Testis (tissue), 3 donors: ENCODE measurements around the gene BRINP2. TPM values are rescaled to one million over a fixed set of nuclear protein-coding genes. Genes with fewer than 3 reads are reported as not detected.

Source experiments
- DNase-seq: peaks from one replicate; pipeline ENCODE4 v3.0.0-alpha.2; 2019
- H3K27ac ChIP-seq, 2 donors: fragments of 200-600 bp; sonication (generic); one replicate each; pipeline ENCODE4 v1.5.1; 2019
- H3K27me3 ChIP-seq: fragments of 200-600 bp; sonication (generic); one replicate; pipeline ENCODE4 v1.5.1; 2019
- H3K36me3 ChIP-seq: fragments of 200-600 bp; sonication (generic); one replicate; pipeline ENCODE4 v1.5.1; 2017; ENCODE audit warnings: low read depth; ENCODE audit errors: missing control alignments
- H3K4me1 ChIP-seq: fragments of 200-600 bp; sonication (generic); one replicate; pipeline ENCODE4 v1.5.1; 2019
- H3K4me3 ChIP-seq, 2 donors: fragments of 200-600 bp; sonication (generic); one replicate each; pipeline ENCODE4 v1.5.1; 2017 to 2019
- H3K9me3 ChIP-seq: fragments of 200-600 bp; sonication (generic); one replicate; pipeline ENCODE4 v1.5.1; 2017
- POLR2A ChIP-seq: fragments of 450-650 bp; IDR thresholded peaks from one replicate; pipeline ENCODE4 v1.6.1; 2017; ENCODE audit warnings: antibody characterized with exemption, mild to moderate bottlenecking, moderate library complexity
- WGBS, 2 donors: methylation state at CpG; one replicate each; pipeline ENCODE4 v1.1.5; 2018; 5-methylcytosine and 5-hydroxymethylcytosine counted together
- intact Hi-C: fragments of 100-400 bp; cut with DNase I; formaldehyde crosslinking; loops from one replicate; pipeline ENCODE4 v1.15.1; 2023; ENCODE audit warnings: low total_unique reads
- polyA plus RNA-seq: library from polyadenylated mRNA; stranded (reverse); fragments of 350-450 nt; fragmentation: Illumina TruSeq; extraction: RNeasy Lipid Tissue Mini Kit (QIAGEN cat#74804); gene quantifications from one replicate; pipeline ENCODE4 v1.2.3, GENCODE V29; 2014; ENCODE audit warnings: low read depth, low replicate concordance; ENCODE audit not compliant: insufficient read depth
- total RNA-seq, 2 donors: library from RNA; depleted of rRNA; stranded (reverse); fragments of >200 nt; gene quantifications; one replicate each; pipeline ENCODE4 v1.2.3, GENCODE V29; 2016
- TF ChIP-seq, protein P1 (sequence below), 3 experiments: fragments of 450-650 bp in 2 of 3; fragments of 200-600 bp in 1 of 3; sonication (generic) in 1 of 3; IDR thresholded peaks; one replicate each; pipeline ENCODE4 v1.5.1; 2016 to 2019; ENCODE audit warnings: antibody characterized with exemption in 3 of 3, mild to moderate bottlenecking in 2 of 3, moderate library complexity in 1 of 3

BRINP2 gene
- total and polyA plus RNA-seq, 3 donors from 2014 or later, result 5.9 to 6.7 (median 6.1) TPM

- no peak for TF ChIP-seq POLR2A
- TF ChIP-seq, protein P1, sequence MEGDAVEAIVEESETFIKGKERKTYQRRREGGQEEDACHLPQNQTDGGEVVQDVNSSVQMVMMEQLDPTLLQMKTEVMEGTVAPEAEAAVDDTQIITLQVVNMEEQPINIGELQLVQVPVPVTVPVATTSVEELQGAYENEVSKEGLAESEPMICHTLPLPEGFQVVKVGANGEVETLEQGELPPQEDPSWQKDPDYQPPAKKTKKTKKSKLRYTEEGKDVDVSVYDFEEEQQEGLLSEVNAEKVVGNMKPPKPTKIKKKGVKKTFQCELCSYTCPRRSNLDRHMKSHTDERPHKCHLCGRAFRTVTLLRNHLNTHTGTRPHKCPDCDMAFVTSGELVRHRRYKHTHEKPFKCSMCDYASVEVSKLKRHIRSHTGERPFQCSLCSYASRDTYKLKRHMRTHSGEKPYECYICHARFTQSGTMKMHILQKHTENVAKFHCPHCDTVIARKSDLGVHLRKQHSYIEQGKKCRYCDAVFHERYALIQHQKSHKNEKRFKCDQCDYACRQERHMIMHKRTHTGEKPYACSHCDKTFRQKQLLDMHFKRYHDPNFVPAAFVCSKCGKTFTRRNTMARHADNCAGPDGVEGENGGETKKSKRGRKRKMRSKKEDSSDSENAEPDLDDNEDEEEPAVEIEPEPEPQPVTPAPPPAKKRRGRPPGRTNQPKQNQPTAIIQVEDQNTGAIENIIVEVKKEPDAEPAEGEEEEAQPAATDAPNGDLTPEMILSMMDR (IDR thresholded peaks at IDR 0.05), result no peak
- no peaks in the 10 kb centered on the region for H3K4me1 ChIP-seq
- intact Hi-C loops, result no loop called here
- no peaks in the 10 kb centered on the region for H3K27me3 ChIP-seq
- DNase-seq, result no peak
- no peaks in the 10 kb centered on the region for H3K9me3 ChIP-seq
- H3K4me3 ChIP-seq, result no peak overlapping the region
- WGBS, 2 donors, result 85 to 86% methylated on average over 2 of the region's 2 CpGs
- H3K27ac ChIP-seq, result no peak overlapping the region
- no peaks in the 10 kb centered on the region for H3K36me3 ChIP-seq
These were observed 159.1 kb downstream of the BRINP2 start for GRCh38 chr1:177329871-177330270.

Other genes with a start within 250 kb of the BRINP2 start
- gene ASTN1, start 6.2 kb upstream of the BRINP2 start, total RNA-seq, result 1 to 10 TPM; 1.2 to 2.1 TPM
- gene ASTN1, start 6.2 kb upstream of the BRINP2 start, polyA plus RNA-seq, result 2.7 TPM